ENCODE results near the gene VCAN.

- TF ChIP-seq, protein P1, sequence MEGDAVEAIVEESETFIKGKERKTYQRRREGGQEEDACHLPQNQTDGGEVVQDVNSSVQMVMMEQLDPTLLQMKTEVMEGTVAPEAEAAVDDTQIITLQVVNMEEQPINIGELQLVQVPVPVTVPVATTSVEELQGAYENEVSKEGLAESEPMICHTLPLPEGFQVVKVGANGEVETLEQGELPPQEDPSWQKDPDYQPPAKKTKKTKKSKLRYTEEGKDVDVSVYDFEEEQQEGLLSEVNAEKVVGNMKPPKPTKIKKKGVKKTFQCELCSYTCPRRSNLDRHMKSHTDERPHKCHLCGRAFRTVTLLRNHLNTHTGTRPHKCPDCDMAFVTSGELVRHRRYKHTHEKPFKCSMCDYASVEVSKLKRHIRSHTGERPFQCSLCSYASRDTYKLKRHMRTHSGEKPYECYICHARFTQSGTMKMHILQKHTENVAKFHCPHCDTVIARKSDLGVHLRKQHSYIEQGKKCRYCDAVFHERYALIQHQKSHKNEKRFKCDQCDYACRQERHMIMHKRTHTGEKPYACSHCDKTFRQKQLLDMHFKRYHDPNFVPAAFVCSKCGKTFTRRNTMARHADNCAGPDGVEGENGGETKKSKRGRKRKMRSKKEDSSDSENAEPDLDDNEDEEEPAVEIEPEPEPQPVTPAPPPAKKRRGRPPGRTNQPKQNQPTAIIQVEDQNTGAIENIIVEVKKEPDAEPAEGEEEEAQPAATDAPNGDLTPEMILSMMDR (IDR thresholded peaks at IDR 0.05; ENCODE audit: control extremely low read depth in 1 of 3, insufficient read depth in 1 of 3, low read depth in 1 of 3, low read length in 3 of 3) = no peak
- TF ChIP-seq TCF12 (IDR thresholded peaks at IDR 0.05; ENCODE audit: low read depth, low read length) (no peak), SP1 (IDR thresholded peaks at IDR 0.05; ENCODE audit: low read depth, low read length) (no peak)
Measured at GRCh38 chr5:83453937-83454336, 17.6 kb upstream of the VCAN start.

Measured in H1 (cell line).